Small intestine (tissue), 16 donors: ENCODE results near the gene TMEM200C. TPM values are rescaled to one million over a fixed set of nuclear protein-coding genes. Genes with fewer than 3 reads are reported as not detected.
A peak's percentile ranks its signal among the peaks of the same experiment; 100 is the strongest.

ENCODE experiments used
- DNase-seq, 2 donors: peaks; one replicate each; pipeline versions ENCODE4 v3.0.0 to v3.0.0-alpha.2; 2013
- FAIRE-seq: peaks from 2 replicates; lab custom pipeline; 2012; peaks lifted over from hg19 to GRCh38; lab: Jason Lieb, UNC
- H3K27ac ChIP-seq, 3 donors: one replicate each; pipeline ENCODE4 v1.5.1; 2013; ENCODE audit warnings: low read length in 2 of 3, mild to moderate bottlenecking in 2 of 3, control low read depth in 1 of 3, inconsistent platforms in 1 of 3, low read depth in 1 of 3, moderate library complexity in 1 of 3
- H3K27me3 ChIP-seq, 3 donors: one replicate each; pipeline ENCODE4 v1.6.1; 2013; ENCODE audit warnings: low read length in 3 of 3, inconsistent platforms in 1 of 3; ENCODE audit not compliant: control insufficient read depth in 3 of 3, insufficient read depth in 3 of 3
- H3K36me3 ChIP-seq, 3 donors: one replicate each; pipeline ENCODE4 v1.6.1; 2013; ENCODE audit warnings: low read length in 3 of 3, inconsistent platforms in 1 of 3, low read depth in 1 of 3, mild to moderate bottlenecking in 1 of 3, moderate library complexity in 1 of 3; ENCODE audit not compliant: control insufficient read depth in 3 of 3, insufficient read depth in 2 of 3
- H3K4me1 ChIP-seq, 3 donors: one replicate each; pipeline ENCODE4 v1.6.1; 2013; ENCODE audit warnings: low read length in 2 of 3, inconsistent platforms in 1 of 3, low read depth in 1 of 3, mild to moderate bottlenecking in 1 of 3, moderate library complexity in 1 of 3; ENCODE audit not compliant: control insufficient read depth in 3 of 3, insufficient read depth in 2 of 3
- H3K4me3 ChIP-seq, 3 donors: one replicate each; pipeline ENCODE4 v1.5.1; 2013; ENCODE audit warnings: low read length in 3 of 3, control low read depth in 1 of 3, inconsistent platforms in 1 of 3, low read depth in 1 of 3, mild to moderate bottlenecking in 1 of 3, moderate library complexity in 1 of 3
- H3K9me3 ChIP-seq, 2 donors: one replicate each; pipeline ENCODE4 v1.6.1; 2013; ENCODE audit warnings: low read depth in 1 of 2, low read length in 1 of 2; ENCODE audit not compliant: control insufficient read depth in 2 of 2, insufficient read depth in 1 of 2
- WGBS, 3 donors: extraction: QIAGEN DNeasy Blood & Tissue Kit; methylation state at CpG; one replicate each; pipeline ENCODE4 v1.1.7; 2013; 5-methylcytosine and 5-hydroxymethylcytosine counted together
- long read RNA-seq, 10 donors: transcript quantifications; one replicate each; lab custom pipeline, GENCODE V29; 2026
- polyA plus RNA-seq, 4 donors: library from polyadenylated mRNA; stranded (reverse) in 3 of 4; unstranded in 1 of 4; fragments of 200-250 nt in 3 of 4; fragments of 120-200 nt in 1 of 4; gene quantifications; one replicate each; pipeline versions ENCODE4 v1.2.1 to v1.2.3, GENCODE V29; 2013
- donor health status: healthy with polysubstance abuse.
- donor health status: control.
- donor health status: control.
- donor health status: Bipolar disorder and iron deficiency.
- donor health status: healthy.

Gene TMEM200C
- under 1 TPM in 2 of 4 donors, not detected in 2; 0.10 to 0.16 TPM for polyA plus RNA-seq
- long read RNA-seq, donor 1: 0 reads
- long read RNA-seq, donor 2: 0 reads
- long read RNA-seq, donor 3: 0 reads
- long read RNA-seq, donor 4: 0 reads
- long read RNA-seq, donor 5: 0 reads
- long read RNA-seq, donor 6, partial matches to known transcripts: 0 of 1 reads
- long read RNA-seq, donor 6, other reads (novel, unspliced or antisense): 0 of 1 reads
- long read RNA-seq, donor 7, transcript TMEM200C-201 (1 exons, 1,920 nt): major isoform, 10 of 10 reads
- long read RNA-seq, donor 7, partial matches to known transcripts: 0 of 10 reads
- long read RNA-seq, donor 7, other reads (novel, unspliced or antisense): 0 of 10 reads
- long read RNA-seq, donor 8: 0 reads
- long read RNA-seq, donor 9: 0 reads
- long read RNA-seq, donor 10: 0 reads

- peak in 1 of 2 donors; percentile 38 for DNase-seq
- peaks cover 14 to 75% (median 27%) of the 10 kb centered on the region in 3 donors for H3K27me3 ChIP-seq
- peak within 1 kb of the TSS in 1 of 3 donors; percentile 37 for H3K27ac ChIP-seq
- H3K9me3 ChIP-seq: no peaks in the 10 kb centered on the region
- 1 to 3% (median 2%) methylated on average over 13 to 82 of the region's 83 CpGs for WGBS, 3 donors
- no peaks in the 10 kb centered on the region for H3K36me3 ChIP-seq
- H3K4me3 ChIP-seq: peak within 1 kb of the TSS; percentile 2 to 41 (median 33)
- no peak for FAIRE-seq
- peaks cover 0 to 3% (median 0%) of the 10 kb centered on the region in 3 donors for H3K4me1 ChIP-seq
Measured at GRCh38 chr18:5895299-5895875, at the start of gene TMEM200C. TMEM200C (minus strand) TSS chr18:5895522; CDS start chr18:5892063, 3,459 bp downstream.

GRCh38 chr18:5944448-5944847 is 49.1 kb upstream of the TMEM200C start:
- no peak overlapping the region for H3K4me3 ChIP-seq
- DNase-seq: no peak
- 76 to 94% (median 92%) methylated on average over 3 of the region's 3 CpGs for WGBS, 3 donors
- H3K4me1 ChIP-seq: no peaks in the 10 kb centered on the region
- no peaks in the 10 kb centered on the region for H3K36me3 ChIP-seq
- H3K9me3 ChIP-seq: no peaks in the 10 kb centered on the region
- H3K27ac ChIP-seq: no peak overlapping the region
- H3K27me3 ChIP-seq: peaks cover 0 to 2% (median 0%) of the 10 kb centered on the region in 3 donors
- no peak for FAIRE-seq

DNA sequence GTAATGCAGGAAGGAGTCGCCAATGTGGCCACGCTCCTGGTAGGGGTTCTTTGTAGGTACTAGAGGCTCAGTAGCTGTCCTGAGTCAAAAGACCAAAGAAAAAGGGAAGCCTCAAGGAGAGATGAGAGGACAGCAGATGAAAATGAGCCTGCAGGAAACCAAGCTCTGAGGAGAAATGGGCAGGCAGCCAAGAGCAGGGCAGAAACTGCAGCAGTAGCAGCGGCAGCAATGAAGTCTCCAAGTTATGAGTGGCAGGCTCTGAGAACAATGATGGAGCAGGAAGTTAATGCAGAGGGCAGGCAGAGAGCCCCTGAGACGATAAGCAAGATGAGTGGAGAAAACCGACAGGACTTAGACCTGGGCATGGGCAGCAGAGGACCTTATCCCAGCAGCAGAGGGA is 48.2 kb upstream of the TMEM200C start:
- no peaks in the 10 kb centered on the region for H3K9me3 ChIP-seq
- no peaks in the 10 kb centered on the region for H3K36me3 ChIP-seq
- 46 to 51% (median 50%) methylated on average over 5 of the region's 5 CpGs for WGBS, 3 donors
- no peak overlapping the region for H3K27ac ChIP-seq
- DNase-seq (peak in 1 of 2 donors; percentile 38), FAIRE-seq (no peak)
- no peak overlapping the region for H3K4me3 ChIP-seq
- no peaks in the 10 kb centered on the region for H3K4me1 ChIP-seq
- peaks cover 0 to 2% (median 0%) of the 10 kb centered on the region in 3 donors for H3K27me3 ChIP-seq

DNA sequence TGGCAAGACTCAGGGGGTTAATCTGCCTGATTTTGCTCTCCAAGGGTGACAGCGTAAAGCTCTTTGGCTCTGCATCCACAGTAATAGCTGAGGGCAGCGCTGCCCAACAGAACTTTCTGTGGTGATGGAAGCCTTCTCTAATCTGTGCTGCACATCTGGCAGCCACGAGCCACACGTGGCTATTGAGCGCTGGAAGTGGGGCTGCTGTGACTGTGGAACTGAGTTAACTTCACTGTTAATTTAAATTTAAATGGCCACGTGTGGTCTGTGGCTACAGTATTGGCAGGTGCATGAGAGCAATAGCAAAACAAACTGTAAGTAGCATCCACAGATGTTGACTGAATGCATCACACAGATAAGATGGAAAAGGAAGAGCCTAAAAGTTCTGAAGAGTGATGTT is 47.3 kb upstream of the TMEM200C start:
- DNase-seq: no peak
- FAIRE-seq: no peak
- Histone ChIP-seq H3K9me3 (no peaks in the 10 kb centered on the region), H3K4me1 (no peaks in the 10 kb centered on the region), H3K27me3 (peaks cover 0 to 2% (median 0%) of the 10 kb centered on the region in 3 donors), H3K4me3 (no peak overlapping the region), H3K27ac (no peak overlapping the region), H3K36me3 (no peaks in the 10 kb centered on the region)
- 54 to 74% (median 59%) methylated on average over 6 of the region's 6 CpGs for WGBS, 3 donors

DNA sequence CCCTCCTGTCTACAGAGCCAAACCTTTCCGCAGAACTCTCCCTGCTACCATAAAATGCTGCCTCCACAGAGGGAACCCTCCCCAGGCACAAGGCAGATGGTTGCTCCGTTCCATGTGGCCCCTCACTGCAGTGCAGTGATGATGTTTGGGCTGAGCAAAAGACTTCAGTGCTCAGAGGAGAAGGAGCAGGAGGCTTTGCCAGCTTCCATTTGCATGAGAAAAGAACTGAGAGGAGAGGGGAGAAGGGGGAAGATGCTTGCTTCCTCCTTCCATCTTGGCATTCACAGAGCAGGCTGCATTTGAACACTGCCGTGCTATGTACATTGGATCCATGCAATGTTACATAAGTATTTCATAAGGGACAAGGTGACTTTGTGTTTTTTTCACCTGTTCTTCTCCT is 46.6 kb upstream of the TMEM200C start:
- H3K27me3 ChIP-seq: peaks cover 0 to under 1% (median 0%) of the 10 kb centered on the region in 3 donors
- DNase-seq: no peak
- H3K27ac ChIP-seq: no peak overlapping the region
- no peak for FAIRE-seq
- H3K9me3 ChIP-seq: no peaks in the 10 kb centered on the region
- H3K4me3 ChIP-seq: no peak overlapping the region
- no peaks in the 10 kb centered on the region for H3K4me1 ChIP-seq
- WGBS, 3 donors: 55 to 77% (median 71%) methylated on average over 3 of the region's 3 CpGs
- H3K36me3 ChIP-seq: no peaks in the 10 kb centered on the region

DNA sequence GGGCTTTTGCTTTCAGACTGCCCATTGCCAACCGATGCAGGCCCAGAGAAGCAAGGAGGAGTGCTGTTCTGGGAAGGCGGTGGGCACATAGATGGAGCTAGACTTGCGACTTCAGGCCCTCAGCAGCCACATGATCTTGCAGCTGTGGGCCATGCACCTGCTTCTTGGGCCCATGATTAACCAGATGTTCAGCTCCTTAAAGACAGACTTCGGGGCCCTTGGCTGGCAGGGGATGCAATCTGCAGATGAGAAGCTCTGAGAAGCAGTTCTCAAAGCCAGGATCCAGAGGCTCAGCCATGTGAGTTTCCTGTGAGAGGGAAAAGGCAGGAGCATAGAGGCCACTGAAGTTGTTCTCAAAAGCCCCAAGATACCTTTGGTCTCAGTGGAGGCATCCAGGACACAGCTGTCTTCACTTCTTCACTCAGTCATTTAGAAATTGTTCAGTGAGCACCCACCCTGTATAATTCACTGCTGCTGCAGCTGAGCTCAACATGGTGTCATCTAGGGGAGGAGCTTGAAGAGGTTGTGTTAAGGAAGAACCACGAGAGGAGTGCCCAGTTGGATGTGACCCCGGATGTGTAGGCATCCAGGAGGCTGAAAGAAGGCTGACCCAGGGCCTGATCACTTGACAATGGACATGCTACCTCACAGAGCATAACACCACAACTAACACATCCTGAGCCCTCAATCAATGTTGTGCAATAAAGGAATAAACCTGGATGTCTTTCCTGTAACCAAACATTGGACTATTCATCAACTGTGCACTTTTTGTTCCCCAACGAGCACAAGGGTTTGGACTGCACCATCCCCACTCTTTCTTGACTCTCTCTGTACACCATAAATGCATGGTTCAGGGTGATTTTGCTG is 44.7 kb upstream of the TMEM200C start:
- FAIRE-seq: no peak

GRCh38 chr18:5937795-5938194 is 42.5 kb upstream of the TMEM200C start:
- no peak for FAIRE-seq

More for the DNA sequence above, 44.7 kb upstream of the TMEM200C start:
- Histone ChIP-seq H3K4me3 (no peak overlapping the region), H3K9me3 (no peaks in the 10 kb centered on the region), H3K36me3 (no peaks in the 10 kb centered on the region), H3K27me3 (no peaks in the 10 kb centered on the region), H3K27ac (no peak overlapping the region), H3K4me1 (no peaks in the 10 kb centered on the region)
- 81 to 86% (median 84%) methylated on average over 7 of the region's 7 CpGs for WGBS, 3 donors
- DNase-seq: no peak

GRCh38 chr18:5937121-5937520 is 41.8 kb upstream of the TMEM200C start:
- Histone ChIP-seq H3K27ac (no peak overlapping the region), H3K4me1 (no peaks in the 10 kb centered on the region), H3K4me3 (no peak overlapping the region), H3K36me3 (no peaks in the 10 kb centered on the region), H3K9me3 (no peaks in the 10 kb centered on the region), H3K27me3 (no peaks in the 10 kb centered on the region)
- FAIRE-seq (no peak), DNase-seq (no peak)
- WGBS, 3 donors: 88 to 94% (median 92%) methylated on average over 7 of the region's 7 CpGs

More at GRCh38 chr18:5937795-5938194, 42.5 kb upstream of the TMEM200C start:
- Histone ChIP-seq H3K4me3 (no peak overlapping the region), H3K4me1 (no peaks in the 10 kb centered on the region), H3K9me3 (no peaks in the 10 kb centered on the region), H3K27me3 (no peaks in the 10 kb centered on the region), H3K36me3 (no peaks in the 10 kb centered on the region), H3K27ac (no peak overlapping the region)
- DNase-seq: no peak
- WGBS, 3 donors: 78 to 85% (median 79%) methylated on average over 3 of the region's 3 CpGs
